ENCODE results near the gene OBSCN. TPM values are rescaled to one million over a fixed set of nuclear protein-coding genes. Genes with fewer than 3 reads are reported as not detected.

OBSCN gene
- total RNA-seq, 2 experiments from 2014 or later, result 29.5 to 45.2 TPM

- no peak overlapping the region for H3K27ac ChIP-seq (ENCODE audit: low read depth, low read length, poor library complexity, severe bottlenecking)
- H3K9me3 ChIP-seq (ENCODE audit: low read length), result no peaks in the 10 kb centered on the region
- intact Hi-C loops (cut with micrococcal nuclease; ENCODE audit: unreplicated experiment), result no loop called here
- no peak overlapping the region for H3K4me3 ChIP-seq (ENCODE audit: low read depth, low read length, poor library complexity, severe bottlenecking)
- H3K79me2 ChIP-seq (ENCODE audit: insufficient read depth, low read depth, low read length), result no peaks in the 10 kb centered on the region
- BruUV-seq (replicated peaks), result no TSS peak
- no peak for TF ChIP-seq CTCF (conservative IDR thresholded peaks at IDR 0.05; ENCODE audit: low read length)
- TF ChIP-seq EZH2phosphoT487 (IDR thresholded peaks at IDR 0.05; ENCODE audit: borderline replicate concordance, low read depth, low read length), result no peak
- POLR2A ChIA-PET, result no interaction called here
- DNase-seq (ENCODE audit: low spot score), result no peak
- no peaks in the 10 kb centered on the region for H3K9me2 ChIP-seq (ENCODE audit: insufficient read depth, low read length)
- H2AFZ ChIP-seq (ENCODE audit: low read length), result no peak overlapping the region
- H3K4me2 ChIP-seq (ENCODE audit: low read length), result no peak overlapping the region
- peaks cover 7% of the 10 kb centered on the region; the same call in 1 of the 2 replicates for H3K36me3 ChIP-seq (ENCODE audit: insufficient read depth, low read length)
- CTCF ChIA-PET (ENCODE audit: unreplicated experiment), result no interaction called here
- no peaks in the 10 kb centered on the region for H3K4me1 ChIP-seq (ENCODE audit: insufficient read depth, low read length, poor library complexity, severe bottlenecking)
- H4K20me1 ChIP-seq (ENCODE audit: insufficient read depth, low read length), result no peaks in the 10 kb centered on the region
Measured at GRCh38 chr1:228281631-228282328, 73.9 kb downstream of the OBSCN start.

DNA sequence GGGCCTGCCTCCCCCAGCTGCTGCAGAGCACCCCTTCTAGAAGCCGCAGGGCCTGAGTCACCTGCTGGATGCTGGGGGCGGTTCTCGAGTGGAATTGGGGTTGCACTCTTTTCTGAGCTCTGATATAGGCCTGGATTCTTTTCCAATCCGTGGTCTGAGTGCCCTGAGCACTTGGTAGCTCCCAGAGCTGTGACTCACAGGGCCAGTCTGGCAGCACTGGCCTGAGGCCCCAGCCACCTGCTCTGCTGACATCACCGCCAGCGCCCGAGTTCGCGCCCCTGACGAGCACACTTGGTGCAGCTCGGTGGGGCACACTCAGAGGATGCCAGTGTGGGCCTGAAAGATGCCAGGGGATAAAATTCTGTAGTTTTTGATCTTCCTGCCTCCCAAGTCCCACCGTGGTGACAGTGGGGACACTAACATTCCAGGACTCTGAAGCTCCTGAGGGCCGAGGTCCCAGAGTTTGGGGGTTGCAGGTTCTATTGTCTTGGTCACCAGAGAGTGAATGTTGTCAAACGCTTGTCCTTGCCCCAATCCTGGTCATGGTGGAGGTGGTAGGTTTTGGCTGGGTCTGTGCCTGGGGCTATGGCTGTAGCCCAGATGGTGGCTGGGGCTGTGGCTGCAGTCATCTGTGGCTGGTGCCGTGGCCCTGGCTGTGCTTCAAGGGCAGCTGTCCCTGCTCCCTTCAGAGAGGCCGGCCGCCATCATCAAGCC is 74.6 kb downstream of the OBSCN start:
- TF ChIP-seq EZH2phosphoT487 (IDR thresholded peaks at IDR 0.05; ENCODE audit: borderline replicate concordance, low read depth, low read length) (no peak), CTCF (conservative IDR thresholded peaks at IDR 0.05; ENCODE audit: low read length) (no peak)
- H3K36me3 ChIP-seq (ENCODE audit: insufficient read depth, low read length), result peaks cover 7% of the 10 kb centered on the region; the same call in 1 of the 2 replicates
- POLR2A ChIA-PET, result no interaction called here
- no peak overlapping the region for H2AFZ ChIP-seq (ENCODE audit: low read length)
- no TSS peak for BruUV-seq (replicated peaks)
- H3K9me2 ChIP-seq (ENCODE audit: insufficient read depth, low read length), result no peaks in the 10 kb centered on the region
- DNase-seq (ENCODE audit: low spot score), result no peak
- H3K4me3 ChIP-seq (ENCODE audit: low read depth, low read length, poor library complexity, severe bottlenecking), result no peak overlapping the region
- CTCF ChIA-PET (ENCODE audit: unreplicated experiment), result no interaction called here
- no peaks in the 10 kb centered on the region for H3K79me2 ChIP-seq (ENCODE audit: insufficient read depth, low read depth, low read length)
- no peak overlapping the region for H3K27ac ChIP-seq (ENCODE audit: low read depth, low read length, poor library complexity, severe bottlenecking)
- H3K4me2 ChIP-seq (ENCODE audit: low read length), result no peak overlapping the region
- H3K4me1 ChIP-seq (ENCODE audit: insufficient read depth, low read length, poor library complexity, severe bottlenecking), result no peaks in the 10 kb centered on the region
- intact Hi-C loops (cut with micrococcal nuclease; ENCODE audit: unreplicated experiment), result no loop called here
- H4K20me1 ChIP-seq (ENCODE audit: insufficient read depth, low read length), result no peaks in the 10 kb centered on the region
- H3K9me3 ChIP-seq (ENCODE audit: low read length), result no peaks in the 10 kb centered on the region

GRCh38 chr1:228283043-228283371 is 75.2 kb downstream of the OBSCN start:
- Histone ChIP-seq H3K9me2 (ENCODE audit: insufficient read depth, low read length) (no peaks in the 10 kb centered on the region), H4K20me1 (ENCODE audit: insufficient read depth, low read length) (no peaks in the 10 kb centered on the region), H3K27ac (ENCODE audit: low read depth, low read length, poor library complexity, severe bottlenecking) (no peak overlapping the region), H3K4me1 (ENCODE audit: insufficient read depth, low read length, poor library complexity, severe bottlenecking) (no peaks in the 10 kb centered on the region), H3K4me2 (ENCODE audit: low read length) (no peak overlapping the region), H3K36me3 (ENCODE audit: insufficient read depth, low read length) (peaks cover 7% of the 10 kb centered on the region; the same call in 1 of the 2 replicates), H3K79me2 (ENCODE audit: insufficient read depth, low read depth, low read length) (no peaks in the 10 kb centered on the region), H2AFZ (ENCODE audit: low read length) (no peak overlapping the region), H3K9me3 (ENCODE audit: low read length) (no peaks in the 10 kb centered on the region), H3K4me3 (ENCODE audit: low read depth, low read length, poor library complexity, severe bottlenecking) (no peak overlapping the region)
- 0 out of 2 replicates have a peak, but pooled peaks have one; percentile 10 for TF ChIP-seq CTCF (conservative IDR thresholded peaks at IDR 0.05; ENCODE audit: low read length)
- TF ChIP-seq EZH2phosphoT487 (IDR thresholded peaks at IDR 0.05; ENCODE audit: borderline replicate concordance, low read depth, low read length), result no peak
- POLR2A ChIA-PET, result no interaction called here
- CTCF ChIA-PET (ENCODE audit: unreplicated experiment), result no interaction called here
- intact Hi-C loops (cut with micrococcal nuclease; ENCODE audit: unreplicated experiment), result no loop called here
- DNase-seq (ENCODE audit: low spot score), result no peak
- no TSS peak for BruUV-seq (replicated peaks)

Data from OCI-LY7 (cell line).